22Rv1 (cell line): ENCODE data around the gene FMN1.

Source experiments
- H3K27ac ChIP-seq: fragments of 450-650 bp; 2 replicates; pipeline ENCODE4 v1.5.1; 2017
- ZFX ChIP-seq: fragments of 450-650 bp; IDR thresholded peaks from 2 replicates; pipeline ENCODE4 v1.6.1; 2017; ENCODE audit warnings: antibody characterized with exemption, borderline replicate concordance
- TF ChIP-seq, protein P1 (sequence below): fragments of 450-650 bp; IDR thresholded peaks from 2 replicates; pipeline ENCODE4 v1.5.1; 2017; ENCODE audit warnings: mild to moderate bottlenecking

Gene FMN1

DNA sequence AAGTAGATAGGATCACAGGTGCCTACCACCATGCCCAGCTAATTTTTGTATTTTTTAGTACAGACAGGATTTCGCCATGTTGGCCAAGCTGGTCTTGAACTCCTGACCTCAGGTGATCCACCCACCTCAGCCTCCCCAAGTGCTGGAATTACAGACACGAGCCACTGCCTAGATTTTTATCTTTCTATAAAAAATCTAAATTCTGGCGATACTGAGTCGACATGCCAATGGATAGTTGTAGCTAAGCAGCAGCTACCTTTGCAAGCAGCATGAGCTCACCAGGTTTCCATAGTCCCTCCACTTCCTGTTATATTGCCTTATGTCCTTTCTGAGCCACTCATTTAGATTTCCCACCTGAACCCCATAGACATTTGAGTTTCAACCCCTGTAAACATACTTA, 13.1 kb upstream of the FMN1 start:
- no peak for TF ChIP-seq ZFX
- TF ChIP-seq, protein P1, sequence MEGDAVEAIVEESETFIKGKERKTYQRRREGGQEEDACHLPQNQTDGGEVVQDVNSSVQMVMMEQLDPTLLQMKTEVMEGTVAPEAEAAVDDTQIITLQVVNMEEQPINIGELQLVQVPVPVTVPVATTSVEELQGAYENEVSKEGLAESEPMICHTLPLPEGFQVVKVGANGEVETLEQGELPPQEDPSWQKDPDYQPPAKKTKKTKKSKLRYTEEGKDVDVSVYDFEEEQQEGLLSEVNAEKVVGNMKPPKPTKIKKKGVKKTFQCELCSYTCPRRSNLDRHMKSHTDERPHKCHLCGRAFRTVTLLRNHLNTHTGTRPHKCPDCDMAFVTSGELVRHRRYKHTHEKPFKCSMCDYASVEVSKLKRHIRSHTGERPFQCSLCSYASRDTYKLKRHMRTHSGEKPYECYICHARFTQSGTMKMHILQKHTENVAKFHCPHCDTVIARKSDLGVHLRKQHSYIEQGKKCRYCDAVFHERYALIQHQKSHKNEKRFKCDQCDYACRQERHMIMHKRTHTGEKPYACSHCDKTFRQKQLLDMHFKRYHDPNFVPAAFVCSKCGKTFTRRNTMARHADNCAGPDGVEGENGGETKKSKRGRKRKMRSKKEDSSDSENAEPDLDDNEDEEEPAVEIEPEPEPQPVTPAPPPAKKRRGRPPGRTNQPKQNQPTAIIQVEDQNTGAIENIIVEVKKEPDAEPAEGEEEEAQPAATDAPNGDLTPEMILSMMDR = no peak
- no peak overlapping the region for H3K27ac ChIP-seq

- no peak overlapping the region for H3K27ac ChIP-seq
- TF ChIP-seq, protein P1 = no peak
- TF ChIP-seq ZFX = no peak
These were observed 11.9 kb upstream of the FMN1 start for GRCh38 chr15:33206366-33206765.

DNA sequence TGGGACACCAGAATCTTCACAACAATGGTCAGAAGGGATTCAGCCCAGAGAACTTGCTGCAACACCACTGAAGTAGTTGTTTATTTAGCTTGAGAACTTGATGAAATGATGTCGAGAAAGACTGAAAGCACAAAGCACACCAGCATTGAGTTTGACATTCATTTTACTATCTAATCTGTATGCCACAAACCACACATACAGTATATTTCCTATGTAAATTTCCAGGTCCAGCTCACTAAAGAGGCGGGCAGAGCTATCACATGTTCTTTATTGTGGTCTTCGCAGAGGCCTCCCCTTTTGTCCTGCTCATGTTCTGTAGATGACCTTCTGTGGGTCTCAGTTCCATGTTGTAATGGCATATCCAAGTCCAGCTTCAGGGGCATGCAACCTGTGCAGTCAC, 10.4 kb upstream of the FMN1 start:
- no peak overlapping the region for H3K27ac ChIP-seq
- TF ChIP-seq, protein P1 = no peak
- no peak for TF ChIP-seq ZFX

DNA sequence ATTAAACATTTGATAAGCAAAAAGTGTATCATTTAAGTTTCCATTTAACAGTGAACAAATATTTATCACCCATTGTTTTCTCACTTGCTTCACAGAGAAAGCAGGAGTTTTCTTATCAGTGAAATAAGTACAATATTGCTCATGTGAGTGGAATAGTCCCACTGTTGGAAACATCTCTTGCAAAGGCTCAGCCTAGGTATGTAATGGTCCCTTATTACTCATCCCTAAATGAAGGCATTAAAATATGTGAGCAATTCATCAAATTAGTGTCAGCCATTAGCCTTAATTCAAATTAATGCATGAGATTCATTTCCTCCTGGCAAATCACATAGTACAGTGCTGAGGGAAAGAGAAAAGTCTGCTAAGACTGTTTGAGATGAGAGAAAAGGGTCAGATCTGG, 9.6 kb upstream of the FMN1 start:
- TF ChIP-seq ZFX = no peak
- TF ChIP-seq, protein P1 = no peak
- no peak overlapping the region for H3K27ac ChIP-seq

GRCh38 chr15:33201491-33202231, 7.1 kb upstream of the FMN1 start:
- H3K27ac ChIP-seq = no peak overlapping the region
- TF ChIP-seq, protein P1 = no peak
- no peak for TF ChIP-seq ZFX

- no peak for TF ChIP-seq ZFX
- TF ChIP-seq, protein P1 = no peak
- H3K27ac ChIP-seq = no peak overlapping the region
These were observed 6.4 kb upstream of the FMN1 start for GRCh38 chr15:33200903-33201302.

DNA sequence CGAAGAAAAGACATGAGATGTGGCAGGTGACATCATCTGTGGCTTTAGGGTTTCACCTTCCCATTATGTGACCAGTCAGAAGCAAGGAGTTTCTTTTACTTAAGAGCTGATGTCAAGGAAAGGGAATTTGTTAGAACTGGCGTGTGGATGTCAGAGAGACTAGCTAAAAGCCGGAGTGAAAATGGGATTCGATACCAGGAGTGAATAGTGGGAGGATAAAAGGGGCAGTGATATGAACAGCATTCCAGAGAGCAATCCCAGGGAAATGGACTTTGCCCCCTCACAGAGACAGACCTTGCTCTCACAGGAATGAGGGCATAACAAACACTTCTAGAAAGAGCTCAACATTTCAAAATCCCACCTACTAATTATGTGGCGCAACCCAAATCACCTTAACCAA, 5.9 kb upstream of the FMN1 start:
- H3K27ac ChIP-seq = no peak overlapping the region
- TF ChIP-seq, protein P1 = no peak
- TF ChIP-seq ZFX = no peak
